GM18499 (cell line): ENCODE measurements around the gene RBM23.
"Not testable (repeated sequence)": the region's sequence is repeated elsewhere in the genome, so short reads cannot be mapped to it uniquely, and the experiment has no call there.

Experiments
- ATAC-seq: cut with Tn5 transposase; IDR thresholded peaks from one replicate; pipeline ENCODE4 v1.9.1; 2021; ENCODE audit warnings: moderate number of reproducible peaks; ENCODE audit not compliant: insufficient read depth, unreplicated experiment

The RBM23 gene

GRCh38 chr14:22920697-22921096, 1.7 kb upstream of the RBM23 start:
- no peak for ATAC-seq

- no peak for ATAC-seq
These were observed 612 bp upstream of the RBM23 start for GRCh38 chr14:22919601-22919921.

GRCh38 chr14:22915886-22916521, 2.9 kb downstream of the RBM23 start:
- ATAC-seq: no peak

- ATAC-seq: not testable (repeated sequence)
These were observed 4.1 kb downstream of the RBM23 start for GRCh38 chr14:22914836-22915235.

GRCh38 chr14:22910916-22911315, 8.0 kb downstream of the RBM23 start:
- ATAC-seq: no peak

GRCh38 chr14:22908601-22909000, 10.3 kb downstream of the RBM23 start:
- no peak for ATAC-seq

- no peak for ATAC-seq
These were observed 11.5 kb downstream of the RBM23 start for GRCh38 chr14:22907429-22907828.

- ATAC-seq: no peak
These were observed 12.9 kb downstream of the RBM23 start for GRCh38 chr14:22906073-22906472.

GRCh38 chr14:22905627-22906026, 13.3 kb downstream of the RBM23 start:
- ATAC-seq: no peak

- no peak for ATAC-seq
These were observed 15.2 kb downstream of the RBM23 start for GRCh38 chr14:22903742-22904087.

GRCh38 chr14:22901799-22902198, 17.1 kb downstream of the RBM23 start:
- no peak for ATAC-seq

GRCh38 chr14:22900081-22900799, 18.7 kb downstream of the RBM23 start:
- ATAC-seq: no peak

GRCh38 chr14:22898302-22899090, 20.5 kb downstream of the RBM23 start:
- ATAC-seq: no peak

- no peak for ATAC-seq
These were observed 21.6 kb downstream of the RBM23 start for GRCh38 chr14:22897357-22897756.

- no peak for ATAC-seq
These were observed 22.2 kb downstream of the RBM23 start for GRCh38 chr14:22896760-22897159.

- ATAC-seq: no peak
These were observed 22.6 kb downstream of the RBM23 start for GRCh38 chr14:22896356-22896755.

GRCh38 chr14:22895402-22895801, 23.5 kb downstream of the RBM23 start:
- no peak for ATAC-seq

- no peak for ATAC-seq
These were observed 25.2 kb downstream of the RBM23 start for GRCh38 chr14:22893706-22894105.

- no peak for ATAC-seq
These were observed 26.5 kb downstream of the RBM23 start for GRCh38 chr14:22892488-22892887.

GRCh38 chr14:22890416-22890815, 28.5 kb downstream of the RBM23 start:
- no peak for ATAC-seq

GRCh38 chr14:22888662-22889061, 30.3 kb downstream of the RBM23 start:
- no peak for ATAC-seq

- ATAC-seq: no peak
These were observed 31.0 kb downstream of the RBM23 start for GRCh38 chr14:22887990-22888378.
